Sigmoid colon (tissue), 7 donors: ENCODE measurements around the gene HEPACAM2. TPM values are rescaled to one million over a fixed set of nuclear protein-coding genes. Genes with fewer than 3 reads are reported as not detected.

Experiments used
- DNase-seq: peaks from one replicate; pipeline ENCODE4 v3.0.0-alpha.2; 2019
- H3K27ac ChIP-seq, 4 donors: fragments of 200-600 bp; sonication (generic); one replicate each; pipeline ENCODE4 v1.5.1; 2016 to 2019; ENCODE audit warnings: mild to moderate bottlenecking in 1 of 4
- H3K27me3 ChIP-seq, 3 donors: fragments of 200-600 bp; sonication (generic); one replicate each; pipeline ENCODE4 v1.5.1; 2019; ENCODE audit warnings: mild to moderate bottlenecking in 1 of 3
- H3K36me3 ChIP-seq, 4 donors: fragments of 200-600 bp; sonication (generic); one replicate each; pipeline ENCODE4 v1.5.1; 2016 to 2019
- H3K4me1 ChIP-seq, 4 donors: fragments of 200-600 bp; sonication (generic); one replicate each; pipeline ENCODE4 v1.5.1; 2017 to 2019
- H3K4me3 ChIP-seq, 4 donors: fragments of 200-600 bp; sonication (generic); one replicate each; pipeline ENCODE4 v1.5.1; 2017 to 2019; ENCODE audit warnings: mild to moderate bottlenecking in 2 of 4, moderate library complexity in 1 of 4
- H3K9me3 ChIP-seq, 4 donors: fragments of 200-600 bp in 3 of 4; sonication (generic) in 3 of 4; one replicate each; pipeline versions ENCODE4 v1.5.1 to v1.6.1; 2013 to 2019
- CTCF ChIP-seq, 4 experiments: fragments of 450-650 bp in 3 of 4; fragments of 200-600 bp in 1 of 4; IDR thresholded peaks; one replicate each; pipeline ENCODE4 v1.5.1; 2016 to 2019; ENCODE audit warnings: antibody characterized with exemption in 4 of 4, mild to moderate bottlenecking in 3 of 4, moderate library complexity in 2 of 4
- EP300 ChIP-seq, 4 donors: sonication (generic); formaldehyde crosslinking; IDR thresholded peaks; one replicate each; pipeline ENCODE4 v1.6.1; 2017; ENCODE audit warnings: antibody characterized with exemption in 4 of 4
- POLR2A ChIP-seq, 2 donors: fragments of 450-650 bp; IDR thresholded peaks; one replicate each; pipeline ENCODE4 v1.6.1; 2016; ENCODE audit warnings: antibody characterized with exemption in 2 of 2, mild to moderate bottlenecking in 2 of 2, moderate library complexity in 2 of 2
- POLR2AphosphoS5 ChIP-seq, 4 donors: sonication (generic); formaldehyde crosslinking; IDR thresholded peaks; one replicate each; pipeline ENCODE4 v1.6.1; 2017; ENCODE audit warnings: antibody characterized with exemption in 4 of 4
- WGBS, 2 donors: extraction: QIAGEN DNeasy Blood & Tissue Kit; methylation state at CpG; one replicate each; pipeline ENCODE4 v1.1.7; 2013; 5-methylcytosine and 5-hydroxymethylcytosine counted together
- intact Hi-C: fragments of 100-400 bp; cut with DNase I; formaldehyde crosslinking; loops from one replicate; pipeline ENCODE4 v1.15.1; 2023
- polyA plus RNA-seq, 3 donors: library from polyadenylated mRNA; stranded (reverse); fragments of 200-250 nt; gene quantifications; one replicate each; pipeline ENCODE4 v1.2.3, GENCODE V29; 2013
- total RNA-seq, 4 donors: library from RNA; depleted of rRNA; stranded (reverse); fragments of >200 nt; gene quantifications; one replicate each; pipeline ENCODE4 v1.1.0, GENCODE V29; 2016
- donor health status: healthy with polysubstance abuse.
- donor health status: Bipolar disorder and iron deficiency.
- donor health status: healthy.

Gene HEPACAM2
- total and polyA plus RNA-seq, 7 donors = 0.36 to 57.7 (median 25.2) TPM; not detected in 3

- Histone ChIP-seq H3K9me3 (peaks cover 0 to 4% (median 0%) of the 10 kb centered on the region in 4 donors), H3K4me1 (no peaks in the 10 kb centered on the region), H3K27me3 (no peaks in the 10 kb centered on the region), H3K4me3 (no peak overlapping the region), H3K36me3 (no peaks in the 10 kb centered on the region), H3K27ac (no peak overlapping the region)
- intact Hi-C loops = no loop called here
- 42 to 43% methylated on average over 1 of the region's 1 CpG for whole genome bisulfite sequencing, 2 donors
- TF ChIP-seq CTCF (IDR thresholded peaks at IDR 0.05) (no peak), EP300 (IDR thresholded peaks at IDR 0.05) (no peak), POLR2A (IDR thresholded peaks at IDR 0.05) (no peak), POLR2AphosphoS5 (IDR thresholded peaks at IDR 0.05) (no peak)
- no peak for DNase-seq
Observed at GRCh38 chr7:93165447-93165846, 60.8 kb downstream of the HEPACAM2 start.

GRCh38 chr7:93164766-93165165 is 61.5 kb downstream of the HEPACAM2 start:
- no peaks in the 10 kb centered on the region for H3K4me1 ChIP-seq
- TF ChIP-seq EP300 (IDR thresholded peaks at IDR 0.05) = no peak
- no peak for TF ChIP-seq POLR2A (IDR thresholded peaks at IDR 0.05)
- no peak for TF ChIP-seq CTCF (IDR thresholded peaks at IDR 0.05)
- TF ChIP-seq POLR2AphosphoS5 (IDR thresholded peaks at IDR 0.05) = no peak
- no peaks in the 10 kb centered on the region for H3K27me3 ChIP-seq
- no peak overlapping the region for H3K27ac ChIP-seq
- H3K4me3 ChIP-seq = no peak overlapping the region
- no peaks in the 10 kb centered on the region for H3K36me3 ChIP-seq
- WGBS, 2 donors = 79 to 98% methylated on average over 2 of the region's 2 CpGs
- peaks cover 0 to 4% (median 0%) of the 10 kb centered on the region in 4 donors for H3K9me3 ChIP-seq
- intact Hi-C loops = no loop called here
- no peak for DNase-seq

- H3K36me3 ChIP-seq = no peaks in the 10 kb centered on the region
- H3K27ac ChIP-seq = no peak overlapping the region
- whole genome bisulfite sequencing, 2 donors = 21 to 59% methylated on average over 3 of the region's 3 CpGs
- H3K4me1 ChIP-seq = no peaks in the 10 kb centered on the region
- no peak for TF ChIP-seq POLR2AphosphoS5 (IDR thresholded peaks at IDR 0.05)
- peaks cover 0 to 4% (median 1%) of the 10 kb centered on the region in 4 donors for H3K9me3 ChIP-seq
- H3K4me3 ChIP-seq = no peak overlapping the region
- intact Hi-C loops = no loop called here
- no peak for DNase-seq
- no peaks in the 10 kb centered on the region for H3K27me3 ChIP-seq
Observed at GRCh38 chr7:93161181-93161762, 65.0 kb downstream of the HEPACAM2 start.

- H3K27me3 ChIP-seq = no peaks in the 10 kb centered on the region
- TF ChIP-seq POLR2A (IDR thresholded peaks at IDR 0.05) (no peak), POLR2AphosphoS5 (IDR thresholded peaks at IDR 0.05) (no peak), CTCF (IDR thresholded peaks at IDR 0.05) (no peak), EP300 (IDR thresholded peaks at IDR 0.05) (no peak)
- 70 to 86% methylated on average over 1 of the region's 1 CpG for WGBS, 2 donors
- no peak for DNase-seq
- H3K4me3 ChIP-seq = no peak overlapping the region
- intact Hi-C loops = no loop called here
- no peaks in the 10 kb centered on the region for H3K4me1 ChIP-seq
- no peaks in the 10 kb centered on the region for H3K36me3 ChIP-seq
- peaks cover 0 to 4% (median 1%) of the 10 kb centered on the region in 4 donors for H3K9me3 ChIP-seq
- no peak overlapping the region for H3K27ac ChIP-seq
Observed at GRCh38 chr7:93160410-93160809, 65.9 kb downstream of the HEPACAM2 start.

- TF ChIP-seq POLR2A (IDR thresholded peaks at IDR 0.05) (no peak), CTCF (IDR thresholded peaks at IDR 0.05) (no peak), POLR2AphosphoS5 (IDR thresholded peaks at IDR 0.05) (no peak), EP300 (IDR thresholded peaks at IDR 0.05) (no peak)
- Histone ChIP-seq H3K27me3 (no peaks in the 10 kb centered on the region), H3K9me3 (peaks cover 0 to 4% (median 1%) of the 10 kb centered on the region in 4 donors), H3K36me3 (no peaks in the 10 kb centered on the region), H3K4me3 (no peak overlapping the region), H3K4me1 (no peaks in the 10 kb centered on the region), H3K27ac (no peak overlapping the region)
- WGBS, 2 donors = 69 to 81% methylated on average over 3 of the region's 3 CpGs
- no peak for DNase-seq
- intact Hi-C loops = no loop called here
Observed at GRCh38 chr7:93159490-93159889, 66.8 kb downstream of the HEPACAM2 start.
